B cell (primary cell): ENCODE results near the gene PXN. TPM values are rescaled to one million over a fixed set of nuclear protein-coding genes. Genes with fewer than 3 reads are reported as not detected.

Experiments used
- ATAC-seq: fragments of 200-7000 bp; cut with Tn5 transposase; one replicate; pipeline ENCODE4 v1.10.0; 2021; ENCODE audit warnings: low read depth, mild to moderate bottlenecking, moderate number of reproducible peaks, moderate library complexity
- CTCF ChIA-PET: fragments of 350-600 bp; sonication (Branson Sonifier 250); formaldehyde crosslinking; loops from one replicate; lab custom pipeline; 2021; ENCODE audit warnings: antibody characterized with exemption, inconsistent platforms; lab: Charles Lee
- POLR2A ChIA-PET: fragments of 350-600 bp; sonication (Branson Sonifier 250); formaldehyde crosslinking; loops from one replicate; lab custom pipeline; 2021; ENCODE audit warnings: antibody characterized with exemption; lab: Charles Lee
- DNase-seq: peaks from one replicate; pipeline ENCODE4 v3.0.0; 2013
- H2AFZ ChIP-seq: 2 replicates; pipeline ENCODE4 v1.6.1; 2012; ENCODE audit warnings: mild to moderate bottlenecking, low read depth, low read length; ENCODE audit not compliant: insufficient read depth, poor library complexity, severe bottlenecking
- H3K27ac ChIP-seq, 2 donors: 1 replicate in 1 of 2; 2 replicates in 1 of 2; pipeline ENCODE4 v1.5.1; 2012 to 2013; ENCODE audit warnings: low read length in 2 of 2, mild to moderate bottlenecking in 2 of 2, moderate library complexity in 1 of 2
- H3K27me3 ChIP-seq, 4 experiments: fragments of 200-600 bp in 1 of 4; sonication (generic) in 1 of 4; replicated peaks in 1 of 4; 1 replicate in 2 of 4; 2 replicates in 2 of 4; pipeline versions ENCODE4 v1.6.1 to v1.7.0; 2013 to 2016; ENCODE audit warnings: low read length in 3 of 4, mild to moderate bottlenecking in 2 of 4, mixed read lengths in 1 of 4, moderate library complexity in 1 of 4; ENCODE audit not compliant: insufficient read depth in 4 of 4, control insufficient read depth in 3 of 4; ENCODE audit errors: control extremely low read depth in 1 of 4
- H3K36me3 ChIP-seq, 2 experiments: replicated peaks in 1 of 2; 1 replicate in 1 of 2; 2 replicates in 1 of 2; pipeline versions ENCODE4 v1.6.1 to v1.7.1; 2013; ENCODE audit warnings: low read length in 1 of 2; ENCODE audit not compliant: insufficient read depth in 2 of 2, control insufficient read depth in 1 of 2; ENCODE audit errors: control extremely low read depth in 1 of 2, extremely low read depth in 1 of 2
- H3K4me1 ChIP-seq, 2 donors: fragments of 200-600 bp in 1 of 2; sonication (generic) in 1 of 2; 1 replicate in 1 of 2; 2 replicates in 1 of 2; pipeline versions ENCODE4 v1.5.1 to v1.6.1; 2013 to 2017; ENCODE audit warnings: low read length in 2 of 2; ENCODE audit not compliant: control insufficient read depth in 2 of 2, insufficient read depth in 2 of 2
- H3K4me2 ChIP-seq: replicated peaks from 2 replicates; pipeline ENCODE3; 2012; ENCODE audit warnings: mild to moderate bottlenecking, low read depth, low read length; ENCODE audit not compliant: poor library complexity, severe bottlenecking
- H3K4me3 ChIP-seq, 5 experiments: fragments of 200-600 bp in 1 of 5; sonication (generic) in 1 of 5; 1 replicate in 3 of 5; 2 replicates in 2 of 5; pipeline versions ENCODE4 v1.5.1 to v1.7.0; 2011 to 2016; ENCODE audit warnings: low read length in 4 of 5, mild to moderate bottlenecking in 4 of 5, low read depth in 2 of 5, control low read depth in 1 of 5, moderate library complexity in 1 of 5; ENCODE audit not compliant: insufficient read depth in 1 of 5; ENCODE audit errors: control extremely low read depth in 1 of 5, extremely low read depth in 1 of 5
- H3K79me2 ChIP-seq: fragments of 200-600 bp; sonication (generic); one replicate; pipeline ENCODE4 v1.6.0; 2016; ENCODE audit warnings: low read length; ENCODE audit not compliant: control insufficient read depth, insufficient read depth
- H3K9ac ChIP-seq: fragments of 200-600 bp; sonication (generic); 2 replicates; pipeline ENCODE4 v1.6.1; 2017; ENCODE audit warnings: mild to moderate bottlenecking, low read length, moderate library complexity
- H3K9me3 ChIP-seq, 3 donors: one replicate each; pipeline versions ENCODE4 v1.6.1 to v1.7.1; 2013; ENCODE audit warnings: low read length in 2 of 3; ENCODE audit not compliant: control insufficient read depth in 2 of 3, insufficient read depth in 1 of 3; ENCODE audit errors: control extremely low read depth in 1 of 3
- H4K20me1 ChIP-seq: 2 replicates; pipeline ENCODE4 v1.6.0; 2012; ENCODE audit warnings: mild to moderate bottlenecking, low read length; ENCODE audit not compliant: insufficient read depth, control insufficient read depth, poor library complexity, severe bottlenecking
- H3K27ac Mint-ChIP-seq: one replicate; pipeline ENCODE4 v1.8.0; 2021; ENCODE audit warnings: mixed read lengths
- H3K27me3 Mint-ChIP-seq: one replicate; pipeline ENCODE4 v1.8.0; 2021; ENCODE audit warnings: mixed read lengths
- H3K4me1 Mint-ChIP-seq: one replicate; pipeline ENCODE4 v1.8.0; 2021; ENCODE audit warnings: mixed read lengths
- H3K4me3 Mint-ChIP-seq: one replicate; pipeline ENCODE4 v1.8.0; 2021; ENCODE audit warnings: mixed read lengths
- H3K9me3 Mint-ChIP-seq: one replicate; pipeline ENCODE4 v1.8.0; 2022; ENCODE audit warnings: mixed read lengths; ENCODE audit not compliant: insufficient read depth
- EZH2 ChIP-seq: IDR thresholded peaks from 2 replicates; pipeline ENCODE4 v1.6.1; 2012; ENCODE audit warnings: borderline replicate concordance, low read depth, mild to moderate bottlenecking, moderate library complexity, low read length; ENCODE audit not compliant: insufficient read depth, poor library complexity, severe bottlenecking
- WGBS: methylation state at CpG from one replicate; pipeline ENCODE4 v1.1.5; 2013; ENCODE audit warnings: missing lambda C conversion rate; ENCODE audit not compliant: insufficient coverage; 5-methylcytosine and 5-hydroxymethylcytosine counted together
- intact Hi-C: fragments of 100-400 bp; cut with micrococcal nuclease; formaldehyde crosslinking; loops from one replicate; pipeline ENCODE4 v1.10.0; 2022
- polyA plus RNA-seq: library from polyadenylated mRNA; depleted of rRNA; stranded (reverse); fragments of >200 nt; gene quantifications from 2 replicates; pipeline ENCODE4 v1.2.3, GENCODE V29; 2012
- total RNA-seq, 2 donors: library from RNA; stranded (reverse); fragments of 120-200 nt in 1 of 2; gene quantifications; 1 replicate in 1 of 2; 2 replicates in 1 of 2; pipeline versions ENCODE4 v1.2.3 to v1.2.4, GENCODE V29; 2013 to 2022
- TF ChIP-seq, protein P1 (sequence below): fragments of 200-600 bp; IDR thresholded peaks from one replicate; pipeline ENCODE4 v1.8.0; 2022; ENCODE audit warnings: antibody characterized with exemption, mild to moderate bottlenecking

Gene PXN
- total and polyA plus RNA-seq, 2 donors (not counting 1 experiment from before 2014, with no cell fraction given), result 2.0 to 3.1 TPM

DNA sequence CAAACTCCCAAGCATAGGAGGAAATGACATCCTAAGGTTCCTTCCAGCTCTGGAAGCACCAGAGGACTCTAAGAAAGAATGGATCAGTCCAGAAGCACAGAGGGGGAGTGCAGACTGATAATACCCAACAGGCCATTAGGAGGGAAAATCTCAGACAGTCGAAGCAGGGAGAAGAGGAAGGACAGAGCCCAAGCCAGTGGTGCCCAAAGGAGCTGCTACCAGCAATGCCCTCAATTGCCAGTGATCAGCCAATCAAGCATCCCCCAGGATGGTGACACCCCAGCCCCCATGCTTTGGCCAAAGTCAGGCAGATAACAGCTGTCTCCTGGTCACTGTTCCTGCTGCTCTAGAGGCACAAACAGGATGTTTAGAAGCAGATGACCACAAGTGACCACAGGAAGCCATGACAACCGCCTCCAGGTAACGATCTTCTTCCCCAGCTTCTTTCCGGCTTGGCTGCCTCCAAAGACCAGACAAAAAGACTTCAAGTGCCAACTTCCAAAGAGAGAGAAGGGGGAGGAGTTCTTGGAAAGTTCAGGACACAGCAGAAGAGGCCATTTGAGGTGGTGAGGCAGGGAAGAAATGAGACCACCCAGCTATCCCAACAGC lies 16.2 kb downstream of the PXN start:
- Mint-ChIP-seq H3K9me3 (no peaks in the 10 kb centered on the region), H3K4me3 (no peak overlapping the region), H3K27ac (no peak overlapping the region), H3K4me1 (peaks cover 46% of the 10 kb centered on the region), H3K27me3 (peaks cover 48% of the 10 kb centered on the region)
- H3K79me2 ChIP-seq, result peaks cover 9% of the 10 kb centered on the region
- DNase-seq (no peak), ATAC-seq (no peak)
- no peak overlapping the region for H3K27ac ChIP-seq
- H3K4me1 ChIP-seq, result peaks cover 52 to 53% of the 10 kb centered on the region in 2 donors
- ChIA-PET POLR2A (no interaction called here), CTCF (interaction anchor here (1.0 to 7.2 kb wide), 3 partner anchors 13 to 22 kb away, joined by 4 to 54 read pairs (median 15); partner anchors contain the start of gene PXN)
- H3K9ac ChIP-seq, result no peak overlapping the region
- peaks cover 24% of the 10 kb centered on the region for H4K20me1 ChIP-seq
- no peaks in the 10 kb centered on the region for H3K36me3 ChIP-seq
- H3K4me2 ChIP-seq, result no peak overlapping the region
- 88% methylated on average over 2 of the region's 4 CpGs for WGBS
- intact Hi-C loops, result no loop called here
- TF ChIP-seq, protein P1, sequence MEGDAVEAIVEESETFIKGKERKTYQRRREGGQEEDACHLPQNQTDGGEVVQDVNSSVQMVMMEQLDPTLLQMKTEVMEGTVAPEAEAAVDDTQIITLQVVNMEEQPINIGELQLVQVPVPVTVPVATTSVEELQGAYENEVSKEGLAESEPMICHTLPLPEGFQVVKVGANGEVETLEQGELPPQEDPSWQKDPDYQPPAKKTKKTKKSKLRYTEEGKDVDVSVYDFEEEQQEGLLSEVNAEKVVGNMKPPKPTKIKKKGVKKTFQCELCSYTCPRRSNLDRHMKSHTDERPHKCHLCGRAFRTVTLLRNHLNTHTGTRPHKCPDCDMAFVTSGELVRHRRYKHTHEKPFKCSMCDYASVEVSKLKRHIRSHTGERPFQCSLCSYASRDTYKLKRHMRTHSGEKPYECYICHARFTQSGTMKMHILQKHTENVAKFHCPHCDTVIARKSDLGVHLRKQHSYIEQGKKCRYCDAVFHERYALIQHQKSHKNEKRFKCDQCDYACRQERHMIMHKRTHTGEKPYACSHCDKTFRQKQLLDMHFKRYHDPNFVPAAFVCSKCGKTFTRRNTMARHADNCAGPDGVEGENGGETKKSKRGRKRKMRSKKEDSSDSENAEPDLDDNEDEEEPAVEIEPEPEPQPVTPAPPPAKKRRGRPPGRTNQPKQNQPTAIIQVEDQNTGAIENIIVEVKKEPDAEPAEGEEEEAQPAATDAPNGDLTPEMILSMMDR, result no peak
- TF ChIP-seq EZH2, result no peak
- no peak overlapping the region for H3K4me3 ChIP-seq
- H2AFZ ChIP-seq, result no peak overlapping the region
- peaks cover 0 to 8% (median 0%) of the 10 kb centered on the region in 3 donors for H3K9me3 ChIP-seq
- H3K27me3 ChIP-seq, result peaks cover 0 to 64% (median 40%) of the 10 kb centered on the region in 4 experiments

DNA sequence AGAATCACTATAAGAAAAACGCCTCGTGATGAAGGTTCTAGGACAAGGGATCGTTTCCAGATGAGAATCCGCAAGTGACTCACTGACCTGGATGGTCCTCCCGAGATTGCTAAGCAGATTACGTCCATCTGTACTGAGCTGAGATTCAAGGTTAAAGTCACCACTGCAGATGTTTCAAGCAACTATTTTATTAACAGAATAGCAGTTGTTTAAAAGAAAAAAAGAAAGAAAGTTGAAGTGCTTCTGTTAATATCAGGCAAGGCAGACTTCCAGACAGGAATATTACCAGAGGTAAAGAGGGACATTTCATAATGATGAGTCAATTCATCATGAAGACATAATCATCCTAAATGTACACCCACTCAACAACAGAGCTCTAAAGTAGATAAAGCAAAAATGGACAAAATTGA lies 17.9 kb downstream of the PXN start:
- ChIA-PET CTCF (no interaction called here), POLR2A (no interaction called here)
- no peak overlapping the region for H3K4me2 ChIP-seq
- ATAC-seq (no peak), DNase-seq (no peak)
- peaks cover 32% of the 10 kb centered on the region for H3K4me1 Mint-ChIP-seq
- H4K20me1 ChIP-seq, result peaks cover 24% of the 10 kb centered on the region
- H3K27ac Mint-ChIP-seq, result no peak overlapping the region
- intact Hi-C loops, result no loop called here
- no peak overlapping the region for H3K9ac ChIP-seq
- H3K27ac ChIP-seq, result no peak overlapping the region
- no peak overlapping the region for H3K4me3 Mint-ChIP-seq
- H3K9me3 ChIP-seq, result peaks cover 0 to 8% (median 0%) of the 10 kb centered on the region in 3 donors
- 94% methylated on average over 3 of the region's 6 CpGs for WGBS
- TF ChIP-seq, protein P1, result no peak
- no peak for TF ChIP-seq EZH2
- H3K4me1 ChIP-seq, result peaks cover 35 to 36% of the 10 kb centered on the region in 2 donors
- no peaks in the 10 kb centered on the region for H3K36me3 ChIP-seq
- H3K79me2 ChIP-seq, result peaks cover 9% of the 10 kb centered on the region
- no peaks in the 10 kb centered on the region for H3K9me3 Mint-ChIP-seq
- no peak overlapping the region for H2AFZ ChIP-seq
- H3K27me3 ChIP-seq, result peaks cover 0 to 69% (median 47%) of the 10 kb centered on the region in 4 experiments
- H3K4me3 ChIP-seq, result no peak overlapping the region
- H3K27me3 Mint-ChIP-seq, result peaks cover 53% of the 10 kb centered on the region
